NT2/D1 (cell line): ENCODE results near the gene BMP6.
A peak's percentile ranks its signal among the peaks of the same experiment; 100 is the strongest.

Source experiments
- DNase-seq: peaks from one replicate; pipeline ENCODE4 v3.0.0-alpha.2; 2011; ENCODE audit warnings: low read depth, low spot score
- H3K27me3 ChIP-seq: 2 replicates; pipeline ENCODE4 v1.6.0; 2011; ENCODE audit warnings: mild to moderate bottlenecking; ENCODE audit not compliant: insufficient read length, insufficient read depth
- H3K36me3 ChIP-seq: 2 replicates; pipeline ENCODE4 v1.6.1; 2011; ENCODE audit warnings: mild to moderate bottlenecking, low read length, mixed read lengths; ENCODE audit not compliant: insufficient read depth, insufficient read length
- H3K4me1 ChIP-seq: 2 replicates; pipeline ENCODE4 v1.5.1; 2011; ENCODE audit not compliant: insufficient read depth, insufficient read length
- H3K4me3 ChIP-seq: 2 replicates; pipeline ENCODE4 v1.5.1; 2011; ENCODE audit warnings: low read depth; ENCODE audit not compliant: insufficient read length
- H3K9ac ChIP-seq: 2 replicates; pipeline ENCODE4 v1.6.0; 2011; ENCODE audit warnings: low read depth; ENCODE audit not compliant: insufficient read length
- H3K9me3 ChIP-seq: 2 replicates; pipeline ENCODE4 v1.5.1; 2011; ENCODE audit warnings: mild to moderate bottlenecking, low read length; ENCODE audit not compliant: insufficient read depth
- SUZ12 ChIP-seq: IDR thresholded peaks from 2 replicates; pipeline ENCODE4 v1.6.1; 2011; ENCODE audit not compliant: insufficient read length, insufficient read depth; ENCODE audit errors: extremely low read depth
- YY1 ChIP-seq: IDR thresholded peaks from 2 replicates; pipeline ENCODE4 v1.6.1; 2011; ENCODE audit not compliant: insufficient read length, insufficient read depth
- ZNF274 ChIP-seq: IDR thresholded peaks from 2 replicates; pipeline ENCODE4 v1.6.1; 2011; ENCODE audit warnings: mild to moderate bottlenecking, low read depth, low read length

The BMP6 gene

DNA sequence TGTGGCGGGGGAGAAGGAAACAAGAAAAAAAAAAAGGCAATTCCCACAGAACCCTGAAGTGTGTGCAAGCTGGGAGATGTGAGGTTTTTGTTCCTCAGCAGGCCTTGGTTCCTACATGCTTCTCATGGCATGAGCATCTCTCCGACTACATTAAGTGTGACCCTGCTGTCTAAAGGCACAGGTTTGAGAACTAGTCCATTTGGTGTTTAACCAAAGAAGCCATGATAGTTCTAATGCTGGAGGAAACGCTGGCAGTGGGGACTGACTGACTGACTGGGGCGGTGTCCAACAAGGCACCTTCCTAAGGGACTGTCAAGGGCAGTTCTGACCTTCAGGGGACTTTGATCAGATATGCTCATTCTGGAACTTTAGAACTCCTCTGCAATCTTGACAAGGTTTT lies 180.8 kb downstream of the BMP6 start:
- H3K4me1 ChIP-seq: no peaks in the 10 kb centered on the region
- H3K27me3 ChIP-seq: peaks cover 10% of the 10 kb centered on the region
- peaks cover 51% of the 10 kb centered on the region for H3K36me3 ChIP-seq
- TF ChIP-seq ZNF274 (no peak), YY1 (no peak), SUZ12 (no peak)
- no peak overlapping the region for H3K9ac ChIP-seq
- DNase-seq: no peak
- H3K4me3 ChIP-seq: no peak overlapping the region
- H3K9me3 ChIP-seq: no peaks in the 10 kb centered on the region

DNA sequence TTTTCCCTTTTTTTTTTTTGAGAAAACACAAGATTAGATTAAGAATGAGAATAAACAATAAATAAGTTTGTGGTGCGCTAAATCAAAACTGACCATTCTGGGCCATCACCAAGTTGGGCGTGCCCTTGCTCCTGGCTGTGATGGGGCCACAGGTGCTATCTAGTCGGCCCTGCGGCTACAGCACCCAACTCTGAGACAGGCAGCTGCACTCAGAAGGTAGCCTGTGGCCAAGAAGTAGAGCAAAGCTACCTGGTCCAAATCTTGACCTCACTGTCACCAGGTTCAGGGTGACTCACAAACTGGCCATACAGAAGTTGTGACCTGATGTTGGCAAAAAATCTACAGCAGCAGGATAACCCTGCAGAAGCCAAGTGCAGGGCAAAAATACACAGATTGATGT lies 181.3 kb downstream of the BMP6 start:
- peaks cover 14% of the 10 kb centered on the region for H3K27me3 ChIP-seq
- no peak overlapping the region for H3K4me3 ChIP-seq
- peaks cover 47% of the 10 kb centered on the region for H3K36me3 ChIP-seq
- H3K9ac ChIP-seq: no peak overlapping the region
- no peak for DNase-seq
- no peaks in the 10 kb centered on the region for H3K4me1 ChIP-seq
- TF ChIP-seq YY1 (no peak), SUZ12 (no peak), ZNF274 (no peak)
- no peaks in the 10 kb centered on the region for H3K9me3 ChIP-seq

DNA sequence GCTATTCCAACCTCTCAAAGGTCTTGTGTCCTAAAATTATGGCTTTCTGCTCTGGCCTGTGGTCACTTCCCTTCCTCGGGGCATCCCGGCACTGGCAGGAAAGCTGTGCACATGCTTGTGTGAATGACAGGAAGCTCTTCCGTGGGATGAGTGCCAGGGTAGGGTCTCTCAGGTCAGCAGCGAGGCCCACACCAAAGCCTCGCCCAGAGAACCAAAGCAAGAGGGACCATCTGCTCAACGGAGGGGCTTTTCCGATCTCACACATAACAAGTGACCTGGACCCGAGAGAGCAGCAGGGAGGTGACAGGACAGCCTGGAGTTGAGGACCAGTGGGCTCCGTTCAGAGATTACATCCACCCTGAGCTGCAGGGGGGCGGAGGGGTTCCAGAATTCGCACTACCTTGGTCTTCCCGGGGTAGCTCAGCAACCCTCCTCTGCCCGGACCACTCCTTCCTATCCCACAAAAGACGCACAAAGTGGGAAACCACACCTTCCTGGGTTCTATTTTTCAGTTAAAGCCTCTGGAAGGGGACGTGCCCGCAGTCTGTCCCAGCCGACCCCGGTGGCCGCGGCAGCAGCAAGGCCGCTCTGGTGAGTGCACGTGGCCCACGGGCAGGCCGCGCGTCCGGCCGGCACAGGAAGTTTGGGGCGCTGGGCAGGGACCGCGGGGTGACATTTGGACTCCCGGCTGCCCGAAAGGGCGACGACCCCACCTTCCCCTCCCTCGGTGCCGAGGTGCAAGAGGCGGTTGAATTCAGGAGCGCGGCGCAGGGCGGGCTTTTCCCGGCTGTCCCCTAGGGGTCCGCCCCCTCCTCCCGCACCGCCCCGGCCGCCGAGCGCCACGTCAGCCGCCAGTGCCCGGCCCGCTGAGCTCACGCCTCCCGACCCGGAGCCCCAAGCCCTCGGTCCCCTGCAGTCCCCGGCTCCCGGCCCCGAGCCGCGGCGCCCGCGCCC lies 183.7 kb downstream of the BMP6 start:
- no peaks in the 10 kb centered on the region for H3K9me3 ChIP-seq
- peak overlapping the region; percentile 67 for H3K4me3 ChIP-seq
- no peaks in the 10 kb centered on the region for H3K4me1 ChIP-seq
- H3K9ac ChIP-seq: peak overlapping the region; percentile 83
- peaks cover 34% of the 10 kb centered on the region for H3K27me3 ChIP-seq
- peaks cover 22% of the 10 kb centered on the region for H3K36me3 ChIP-seq
- TF ChIP-seq YY1: no peak
- TF ChIP-seq ZNF274: no peak
- TF ChIP-seq SUZ12: no peak
- no peak for DNase-seq

DNA sequence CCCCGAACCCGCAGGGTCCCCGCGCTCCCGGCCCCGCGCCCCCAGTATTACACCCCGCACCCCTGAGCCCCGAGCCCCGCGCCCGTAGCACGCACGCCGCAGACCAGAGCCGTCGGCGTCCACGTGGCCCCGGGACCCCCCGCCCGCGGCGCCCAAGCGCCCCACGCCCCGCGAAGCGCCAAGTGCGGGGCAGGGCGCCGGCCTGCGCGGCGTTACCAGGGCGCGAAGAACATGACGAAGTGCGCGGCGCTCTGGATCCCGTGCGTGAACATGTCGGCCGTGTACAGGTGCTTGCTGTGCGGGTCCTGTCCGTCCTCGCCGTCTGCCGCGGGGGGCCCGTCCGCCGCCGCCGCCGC lies 184.4 kb downstream of the BMP6 start:
- H3K9ac ChIP-seq: peak overlapping the region; percentile 83
- TF ChIP-seq YY1 (no peak), ZNF274 (no peak), SUZ12 (no peak)
- no peak for DNase-seq

DNA sequence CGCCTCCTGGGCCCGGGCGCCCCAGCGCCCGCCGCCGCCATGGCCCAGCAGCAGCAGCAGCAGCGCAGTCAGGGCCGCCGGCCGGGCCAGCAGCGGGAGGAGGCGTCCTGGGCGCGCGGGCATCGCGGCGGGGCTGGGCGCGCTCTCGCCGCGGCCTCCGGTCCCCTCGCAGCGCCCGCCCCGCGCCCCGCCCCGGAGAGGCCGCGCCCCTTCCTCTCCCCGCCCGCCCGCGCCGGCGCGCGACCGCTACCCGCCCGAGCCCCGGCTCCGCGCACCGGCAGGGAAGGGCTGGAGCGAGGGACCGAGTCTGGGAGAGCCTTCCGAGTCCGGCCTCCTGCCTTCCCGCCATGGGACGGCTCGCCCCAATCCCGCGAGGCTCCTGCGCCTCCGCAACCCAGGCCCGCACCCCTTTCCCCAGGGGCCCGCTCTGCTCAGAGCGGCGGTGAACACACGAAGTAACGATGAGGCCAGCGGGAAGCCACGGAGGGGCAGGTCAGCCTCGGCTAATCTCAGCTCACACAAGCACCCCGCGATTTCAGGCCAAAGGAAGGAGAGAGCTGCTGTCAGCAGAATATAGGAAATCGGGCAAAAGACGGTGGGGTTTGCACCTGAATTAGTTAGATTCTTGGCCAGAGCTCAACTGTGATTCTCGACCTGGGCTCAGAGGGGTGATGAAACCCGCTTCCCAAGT lies 184.9 kb downstream of the BMP6 start, which contains the start of gene TXNDC5:
TXNDC5 (minus strand) TSS at position 135 of the 691 bp plus-strand sequence; CDS start at position 123, 12 bp downstream.
- Histone ChIP-seq H3K36me3 (peaks cover 17% of the 10 kb centered on the region), H3K4me3 (peak within 1 kb of the TSS; percentile 67)

More for the DNA sequence above, 184.4 kb downstream of the BMP6 start:
- H3K4me1 ChIP-seq: no peaks in the 10 kb centered on the region
- peaks cover 17% of the 10 kb centered on the region for H3K36me3 ChIP-seq
- H3K9me3 ChIP-seq: no peaks in the 10 kb centered on the region
- peak overlapping the region; percentile 67 for H3K4me3 ChIP-seq
- peaks cover 36% of the 10 kb centered on the region for H3K27me3 ChIP-seq

DNA sequence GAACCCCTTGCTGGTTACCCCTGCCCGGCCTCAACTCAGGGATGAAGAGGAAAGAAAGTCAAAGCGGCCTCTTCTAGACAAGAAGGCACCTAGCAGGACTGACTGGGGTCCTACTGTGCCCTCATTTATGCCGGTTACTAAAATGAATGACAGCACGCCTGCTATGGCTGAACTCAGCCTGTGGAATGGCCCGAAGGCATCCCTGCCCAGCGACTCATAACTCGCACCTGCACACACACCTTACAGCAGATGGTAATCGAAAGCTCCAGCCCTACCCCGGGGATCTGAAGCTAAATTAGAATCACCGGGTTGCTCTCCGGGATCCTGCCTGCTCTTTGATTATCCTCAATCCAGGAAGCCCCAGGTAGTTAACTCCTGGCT lies 185.4 kb downstream of the BMP6 start:
- DNase-seq: no peak
- peak overlapping the region; percentile 58 for H3K4me3 ChIP-seq
- H3K9me3 ChIP-seq: no peaks in the 10 kb centered on the region
- H3K4me1 ChIP-seq: no peaks in the 10 kb centered on the region
- peaks cover 17% of the 10 kb centered on the region for H3K36me3 ChIP-seq
- peak overlapping the region; percentile 91 for H3K9ac ChIP-seq
- peaks cover 38% of the 10 kb centered on the region for H3K27me3 ChIP-seq
- TF ChIP-seq YY1: no peak
- TF ChIP-seq SUZ12: no peak
- TF ChIP-seq ZNF274: no peak

More for the DNA sequence above, 184.9 kb downstream of the BMP6 start, which contains the start of gene TXNDC5:
- Histone ChIP-seq H3K4me1 (no peaks in the 10 kb centered on the region), H3K27me3 (peaks cover 38% of the 10 kb centered on the region), H3K9ac (peak within 1 kb of the TSS; percentile 91), H3K9me3 (no peaks in the 10 kb centered on the region)
- TF ChIP-seq SUZ12: no peak
- no peak for TF ChIP-seq ZNF274
- TF ChIP-seq YY1: no peak
- peak; percentile 20 for DNase-seq

DNA sequence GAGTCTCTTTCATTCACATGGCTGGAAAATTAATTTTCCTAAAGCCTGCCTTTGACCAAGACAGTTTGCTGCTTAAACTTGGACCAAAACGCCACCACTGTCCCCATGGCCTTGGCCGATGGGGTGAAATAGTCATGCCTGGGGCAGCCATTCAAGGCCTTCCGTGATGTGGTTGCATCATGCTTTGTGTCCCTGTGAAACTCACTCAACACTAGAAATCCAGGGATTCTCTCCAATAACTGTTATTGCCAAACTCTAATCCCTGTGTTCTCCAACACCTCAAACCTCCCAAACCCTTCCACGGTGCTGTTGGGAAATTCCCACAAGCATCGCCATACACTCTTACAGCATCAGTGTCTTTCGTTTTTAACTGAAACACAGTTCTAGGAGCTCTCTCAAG lies 186.1 kb downstream of the BMP6 start:
- H3K9me3 ChIP-seq: no peaks in the 10 kb centered on the region
- TF ChIP-seq YY1: no peak

More for the DNA sequence above, 186.1 kb downstream of the BMP6 start:
- peaks cover 13% of the 10 kb centered on the region for H3K36me3 ChIP-seq
- DNase-seq: no peak
- no peak overlapping the region for H3K4me3 ChIP-seq
- H3K9ac ChIP-seq: no peak overlapping the region
- H3K27me3 ChIP-seq: peaks cover 38% of the 10 kb centered on the region
- no peaks in the 10 kb centered on the region for H3K4me1 ChIP-seq
